GM19328 (cell line): Measurements from ENCODE around the gene MBNL2.

Experiments
- ATAC-seq: cut with Tn5 transposase; IDR thresholded peaks from one replicate; pipeline ENCODE4 v1.9.1; 2021; ENCODE audit warnings: mild to moderate bottlenecking, moderate library complexity; ENCODE audit not compliant: unreplicated experiment

The MBNL2 gene

DNA sequence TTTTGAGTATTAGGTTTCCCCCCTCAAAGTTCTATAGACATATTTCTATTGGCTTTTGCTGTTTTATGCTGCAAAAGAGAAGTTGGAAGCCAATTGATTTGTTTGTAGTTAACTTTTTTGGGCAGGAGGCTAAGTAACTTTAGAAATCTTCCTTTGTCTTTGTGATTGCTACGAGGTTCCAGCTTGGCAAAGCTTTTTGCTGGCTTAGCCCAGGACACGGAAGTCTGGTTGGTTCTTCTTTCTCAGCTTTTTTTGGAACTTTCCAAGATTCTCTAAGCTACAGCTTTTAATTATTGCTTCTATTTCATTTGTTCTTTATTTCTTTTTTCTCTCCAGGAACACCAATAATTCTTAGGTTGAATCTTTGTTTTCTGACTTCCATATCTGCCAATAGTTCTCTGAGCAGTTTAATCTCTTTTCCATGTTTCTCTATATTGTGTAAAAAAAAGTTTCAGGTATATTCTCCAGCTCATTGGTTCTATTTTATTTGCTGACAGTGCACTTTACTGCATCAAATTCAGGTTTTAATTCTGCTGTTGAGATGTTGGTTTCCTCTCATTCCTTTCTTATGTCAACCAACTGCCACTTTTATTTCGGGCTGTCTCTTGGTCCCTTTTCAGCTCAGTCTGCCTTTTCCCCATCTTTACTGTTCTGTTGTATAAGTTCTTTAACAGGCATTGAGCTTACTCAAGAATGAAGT, 27.8 kb downstream of the MBNL2 start:
- no peak for ATAC-seq

DNA sequence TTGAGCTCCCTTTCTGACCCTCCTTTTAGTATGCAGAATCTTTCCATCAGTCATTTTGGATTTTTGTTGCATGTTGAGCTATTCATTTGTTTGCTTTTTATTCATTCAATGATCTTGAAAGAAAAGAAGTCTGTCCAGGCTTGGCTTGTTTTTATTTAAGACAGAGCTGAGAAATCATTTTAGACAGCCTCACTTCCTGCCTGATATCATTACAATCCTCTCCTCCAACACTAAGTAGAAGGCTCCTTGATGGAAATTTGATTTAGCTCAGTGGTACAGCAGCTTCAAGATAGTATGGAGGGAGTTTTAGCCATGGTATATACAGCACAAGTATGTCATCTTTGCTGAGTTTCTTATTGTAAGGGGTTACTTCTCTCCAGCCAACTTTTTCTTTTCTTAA, 28.4 kb downstream of the MBNL2 start:
- ATAC-seq, result no peak

DNA sequence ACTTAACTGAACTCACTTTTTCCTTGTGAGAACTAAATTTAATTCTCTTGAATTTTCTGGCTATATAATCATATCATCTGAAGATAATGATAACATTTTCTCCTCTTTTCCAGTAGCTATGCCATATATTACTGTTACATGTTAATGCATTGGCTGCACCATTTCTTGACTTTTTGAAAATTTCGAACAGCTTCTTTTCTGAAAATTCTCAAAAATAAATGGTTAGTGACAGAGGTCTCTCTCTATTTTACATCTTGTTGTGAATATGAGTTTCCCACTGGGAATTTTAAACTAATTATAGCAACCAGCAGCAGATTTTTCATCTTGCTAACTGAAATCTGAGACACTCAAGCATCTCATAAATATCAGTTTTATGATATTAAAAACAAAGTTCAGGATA, 30.6 kb downstream of the MBNL2 start:
- no peak for ATAC-seq

DNA sequence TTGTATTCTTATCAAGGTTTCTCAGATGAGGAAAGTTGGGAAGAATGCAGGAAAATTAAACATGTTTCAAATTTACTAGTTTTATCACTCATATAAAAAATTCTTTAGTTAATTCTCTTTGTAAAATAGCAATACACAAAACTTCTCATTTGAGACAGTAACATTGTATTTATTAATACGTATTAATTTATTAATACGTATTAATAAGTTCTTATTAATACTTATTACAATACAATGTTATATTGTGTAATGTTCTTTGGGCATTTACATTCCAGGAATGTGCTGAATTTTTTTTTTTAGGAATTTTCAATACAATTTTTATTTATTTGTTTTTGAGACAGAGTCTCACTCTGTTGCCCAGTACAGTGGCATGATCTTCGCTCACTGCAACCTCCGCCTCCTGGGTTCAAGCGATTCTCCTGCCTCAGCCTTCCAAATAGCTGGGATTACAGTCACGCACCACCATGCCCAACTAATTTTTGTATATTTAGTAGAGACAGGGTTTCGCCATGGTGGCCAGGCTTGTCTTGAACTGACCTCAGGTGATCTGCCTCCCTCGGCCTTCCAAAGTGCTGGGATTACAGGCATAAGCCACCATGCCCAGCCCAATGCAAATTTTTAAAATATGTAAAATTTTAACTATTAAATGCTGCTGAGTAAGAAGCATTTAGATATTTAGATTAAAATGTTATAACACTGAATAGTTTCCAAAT, 31.6 kb downstream of the MBNL2 start:
- ATAC-seq, result no peak

DNA sequence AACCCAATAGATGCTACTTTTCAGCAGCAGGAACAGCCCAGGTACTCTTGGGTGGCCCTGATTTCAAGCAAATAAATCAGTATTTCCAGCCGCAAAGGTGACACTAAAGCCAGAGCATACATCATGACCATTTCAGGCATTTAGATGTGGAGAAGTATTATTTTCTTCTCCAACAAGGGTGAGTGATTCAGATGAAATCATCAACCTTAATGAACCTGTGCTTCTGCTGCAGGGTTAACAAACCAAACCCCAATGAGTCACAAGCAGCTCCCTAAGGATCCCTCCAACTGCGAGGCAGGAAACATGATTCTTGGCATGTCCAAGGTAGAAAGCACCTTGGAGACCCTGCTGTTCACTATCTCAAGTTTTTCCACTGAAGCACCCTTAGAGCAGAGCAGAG, 32.7 kb downstream of the MBNL2 start:
- ATAC-seq, result no peak

DNA sequence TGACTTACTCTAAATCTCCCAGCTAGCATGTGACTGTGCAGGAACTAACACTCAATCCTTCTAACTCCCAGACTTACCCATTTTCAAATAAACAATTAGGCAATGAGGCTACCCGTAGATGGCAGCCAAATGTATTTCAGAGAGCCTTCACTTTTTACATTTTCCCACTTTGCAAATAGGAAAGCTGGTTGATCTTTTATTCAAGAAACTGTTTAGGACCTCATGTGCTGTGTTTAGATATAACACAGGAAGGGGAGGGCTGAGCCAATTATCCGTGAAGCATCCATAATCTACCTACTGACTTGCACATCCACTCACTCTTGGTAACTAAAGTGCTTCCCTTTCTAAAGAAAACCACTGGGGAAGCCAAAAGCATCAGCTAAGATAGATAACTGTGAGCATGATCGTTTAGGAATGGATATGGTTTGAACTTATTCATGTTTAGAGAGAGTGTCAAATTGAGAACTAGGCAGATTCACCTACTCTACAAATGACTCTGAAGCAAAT, 33.4 kb downstream of the MBNL2 start:
- ATAC-seq, result no peak

DNA sequence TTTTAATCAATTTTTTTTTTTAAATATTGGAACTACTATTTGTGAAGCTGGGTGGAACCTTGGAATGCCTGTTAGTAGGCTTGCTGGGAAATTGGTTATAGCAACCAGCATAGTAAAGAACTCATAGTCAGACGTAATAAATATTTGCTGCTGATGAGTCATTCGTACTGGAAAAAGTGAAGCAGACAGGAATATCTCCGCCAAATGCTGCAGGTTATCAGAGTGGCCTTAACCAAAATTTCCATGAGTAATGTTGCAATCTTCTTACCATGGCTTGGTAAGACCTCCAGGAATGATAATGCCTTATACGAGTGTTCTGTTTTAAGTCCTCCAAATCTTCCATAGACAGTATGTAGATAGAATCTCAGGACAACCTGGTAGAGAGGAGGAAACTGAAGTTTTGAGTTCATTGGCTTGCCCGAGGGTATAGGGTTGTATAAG, 34.2 kb downstream of the MBNL2 start:
- no peak for ATAC-seq

DNA sequence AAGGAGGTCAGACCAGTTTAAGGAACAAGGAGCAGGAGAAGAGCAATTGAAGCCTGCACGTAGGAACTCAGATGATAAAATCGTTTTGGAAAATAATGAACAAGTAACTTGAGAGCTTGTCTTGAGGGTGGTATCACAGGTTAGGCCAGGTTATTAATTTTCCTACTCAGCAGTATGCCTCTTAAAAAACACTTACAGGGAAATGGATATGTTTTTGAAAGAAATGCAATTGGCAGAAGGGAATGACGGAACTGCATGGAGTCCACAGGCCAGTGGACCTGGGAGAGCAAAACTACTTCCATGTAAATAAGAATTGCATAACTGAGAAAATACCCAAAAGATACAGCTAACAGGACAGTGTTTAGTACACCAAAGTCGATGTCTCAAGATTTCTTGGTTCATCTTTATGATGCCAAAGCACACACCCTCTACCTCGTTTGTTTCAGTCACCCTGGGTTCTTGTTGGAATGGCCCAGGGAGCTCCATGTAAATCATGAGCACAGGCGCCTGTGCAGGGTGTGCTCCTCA, 35.2 kb downstream of the MBNL2 start:
- ATAC-seq, result no peak

DNA sequence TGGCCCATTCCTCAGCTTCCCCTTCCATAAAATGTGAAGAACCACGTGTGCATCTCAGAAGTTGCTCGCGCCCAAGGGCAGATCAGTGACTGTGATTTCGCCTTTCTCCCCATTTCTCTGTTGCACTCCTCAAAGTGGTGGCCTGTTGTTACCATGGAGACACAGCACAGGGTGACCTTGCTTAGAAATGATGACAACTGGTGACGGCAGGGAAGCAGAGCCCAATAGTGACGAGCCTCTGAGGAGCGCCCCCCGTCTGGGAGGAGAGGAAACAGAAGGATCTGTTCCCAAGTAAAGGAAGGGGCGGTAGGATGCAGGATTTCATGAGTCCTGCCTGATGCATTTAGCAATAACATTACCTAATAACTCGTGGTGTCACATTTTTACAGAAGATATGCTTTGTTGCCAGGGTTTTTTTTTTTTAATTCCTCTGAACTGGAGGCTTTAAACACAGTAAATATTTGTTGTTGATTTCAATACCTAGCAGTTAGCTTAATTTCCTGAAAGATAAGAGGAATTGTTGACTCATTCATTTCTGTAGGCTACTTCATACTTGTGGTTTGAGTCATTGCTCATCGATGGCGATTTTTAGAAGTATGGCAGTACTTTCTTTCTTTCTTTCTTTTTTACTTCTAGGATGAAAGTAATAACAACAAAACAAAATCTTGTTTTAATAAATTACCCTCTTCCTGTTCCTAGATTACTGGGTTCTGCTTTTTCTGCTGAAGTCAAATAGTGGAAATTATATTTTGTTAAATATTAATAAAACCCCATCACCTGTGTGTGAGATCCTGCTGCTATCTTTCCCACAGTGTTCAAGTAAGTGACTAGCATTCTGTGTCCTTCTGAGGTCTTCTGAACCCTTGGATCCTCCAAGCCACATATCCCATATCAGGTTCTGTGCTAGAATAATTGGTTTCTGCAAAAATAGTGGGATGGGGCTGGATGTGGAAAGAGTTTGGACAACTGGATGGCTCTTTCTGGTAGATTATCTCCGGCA, 36.0 kb downstream of the MBNL2 start:
- ATAC-seq, result peak; percentile 54

DNA sequence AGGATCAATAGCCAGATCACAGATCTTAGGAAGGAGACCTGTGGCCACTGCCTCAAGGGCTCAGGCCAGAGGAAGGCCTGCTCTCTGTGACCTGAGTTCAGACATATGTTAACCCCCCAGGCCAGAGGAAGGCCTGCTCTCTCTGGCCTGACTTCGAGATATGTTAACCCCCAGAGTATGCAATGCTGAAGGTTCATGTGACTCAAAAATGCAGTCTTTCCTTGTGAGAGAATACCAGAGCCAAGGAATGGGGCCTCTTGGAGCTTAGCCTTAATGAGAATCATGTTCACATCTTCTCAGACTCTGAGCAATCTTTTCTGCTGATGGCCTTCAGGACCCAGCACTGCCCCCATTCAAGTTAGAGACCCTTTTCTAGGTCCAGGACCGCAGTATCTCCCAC, 36.7 kb downstream of the MBNL2 start:
- no peak for ATAC-seq

DNA sequence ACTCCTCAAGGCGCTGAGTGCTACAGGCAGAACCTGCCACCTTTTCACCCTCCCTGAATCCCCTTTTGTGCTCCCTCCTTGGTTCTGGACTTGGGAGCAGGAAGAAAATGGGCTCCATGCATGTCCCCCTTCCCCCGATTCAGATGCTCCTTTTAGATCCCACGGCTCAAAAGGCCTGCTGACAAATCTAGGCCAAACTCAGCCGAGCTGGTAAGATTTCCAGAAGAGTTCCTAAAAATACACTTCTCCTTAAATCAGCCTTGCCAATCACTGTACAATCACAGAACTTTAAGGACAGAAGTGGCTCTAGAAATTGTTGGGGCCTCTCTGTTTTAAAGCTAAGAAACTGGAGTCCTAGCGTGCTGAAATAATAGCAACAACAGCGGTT, 37.3 kb downstream of the MBNL2 start:
- no peak for ATAC-seq

DNA sequence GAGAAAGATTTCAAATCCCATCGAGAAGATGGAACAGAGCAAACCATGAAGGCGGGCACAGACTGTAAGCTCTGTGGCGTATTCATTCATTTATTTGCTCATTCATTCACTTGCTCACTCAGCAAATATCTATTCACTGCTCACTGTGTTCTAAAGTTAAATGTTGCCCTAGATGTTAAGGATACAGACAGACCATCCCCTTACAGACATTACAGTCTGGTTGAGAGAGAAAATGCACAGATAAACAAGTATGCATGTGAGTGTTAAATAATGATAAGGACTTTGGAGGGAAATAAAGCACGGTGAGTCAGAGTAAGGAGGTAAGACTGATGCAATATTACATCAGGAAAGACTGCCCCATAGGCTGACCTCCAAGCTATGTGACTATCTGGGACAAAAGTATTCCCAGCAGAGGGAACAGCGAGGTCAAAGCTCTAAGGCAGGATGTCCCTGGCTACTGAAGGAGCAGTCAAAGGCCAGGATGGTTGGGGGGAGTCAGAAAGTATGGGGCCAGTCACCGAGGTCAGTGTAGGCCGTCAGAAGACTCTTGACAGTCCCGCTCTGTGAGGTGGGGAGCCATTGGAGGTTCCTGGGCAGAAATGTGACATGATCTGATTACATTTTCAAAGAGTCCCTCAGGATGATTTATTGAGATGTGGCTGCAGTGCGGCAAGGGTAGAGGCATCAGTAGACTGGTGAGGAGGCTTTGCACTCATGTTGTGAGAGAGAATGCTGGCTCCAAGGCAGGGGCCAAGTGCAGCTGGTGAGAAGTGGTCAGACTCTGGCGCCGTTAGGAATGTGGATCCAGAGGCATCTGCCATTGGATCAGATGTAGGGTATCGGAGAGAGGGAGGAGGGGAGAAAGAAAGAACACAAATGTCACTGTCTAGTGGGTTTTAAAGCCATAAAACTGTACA, 37.9 kb downstream of the MBNL2 start:
- ATAC-seq, result no peak

DNA sequence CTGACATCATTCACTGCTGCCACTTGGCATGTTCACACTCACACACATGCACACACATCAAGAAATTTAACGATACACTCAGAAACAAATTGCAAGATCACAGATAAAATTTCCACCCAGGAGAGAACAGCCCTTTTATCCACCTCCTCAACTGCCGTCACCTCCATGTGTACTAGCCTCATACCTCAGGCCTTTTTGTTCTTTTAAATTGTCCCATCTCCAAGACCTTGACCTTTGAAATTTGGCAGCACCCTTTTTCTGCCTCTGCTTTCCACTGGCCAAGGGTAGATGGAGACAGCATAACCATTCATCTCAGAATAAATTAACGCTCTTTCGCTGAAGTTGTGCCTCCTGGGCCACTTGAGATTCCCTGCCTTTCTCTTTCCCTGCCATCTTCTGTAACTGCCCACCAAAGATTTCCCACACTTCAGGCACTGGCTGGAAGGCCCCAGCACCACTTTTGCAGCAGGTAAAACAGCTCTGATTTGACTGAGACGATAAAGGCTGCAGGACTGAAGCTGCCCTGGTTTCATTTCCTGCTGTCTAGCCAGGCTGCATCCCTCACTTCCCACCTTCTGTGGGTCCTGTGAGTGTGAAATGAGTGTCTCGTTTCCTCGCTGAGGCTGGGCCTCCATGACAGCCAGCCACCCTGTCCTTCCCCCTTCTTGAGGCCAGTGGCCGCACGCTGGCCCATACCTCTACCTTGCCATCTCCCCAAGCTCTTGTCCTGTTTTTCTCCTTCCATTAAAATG, 39.3 kb downstream of the MBNL2 start:
- peak; percentile 58 for ATAC-seq

DNA sequence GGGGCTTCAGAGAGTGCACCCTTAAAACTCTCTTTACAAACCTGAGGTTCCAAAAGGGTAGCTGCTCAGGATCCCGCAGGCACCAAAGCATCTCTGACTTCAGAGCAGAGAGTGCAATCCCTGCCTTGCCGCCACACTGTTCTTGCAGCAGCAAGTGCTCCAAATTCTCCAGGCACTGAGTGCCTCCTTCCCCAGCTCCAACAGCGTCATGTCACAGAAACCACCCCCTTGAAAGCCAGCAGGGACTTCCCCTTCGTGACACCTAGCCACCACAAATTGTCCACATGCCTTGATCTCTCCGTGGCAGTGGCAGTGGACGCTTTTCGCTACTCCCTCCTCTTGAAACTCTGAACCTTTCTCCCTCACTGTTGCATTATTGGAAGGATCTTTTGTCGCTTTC, 39.9 kb downstream of the MBNL2 start:
- ATAC-seq, result no peak

DNA sequence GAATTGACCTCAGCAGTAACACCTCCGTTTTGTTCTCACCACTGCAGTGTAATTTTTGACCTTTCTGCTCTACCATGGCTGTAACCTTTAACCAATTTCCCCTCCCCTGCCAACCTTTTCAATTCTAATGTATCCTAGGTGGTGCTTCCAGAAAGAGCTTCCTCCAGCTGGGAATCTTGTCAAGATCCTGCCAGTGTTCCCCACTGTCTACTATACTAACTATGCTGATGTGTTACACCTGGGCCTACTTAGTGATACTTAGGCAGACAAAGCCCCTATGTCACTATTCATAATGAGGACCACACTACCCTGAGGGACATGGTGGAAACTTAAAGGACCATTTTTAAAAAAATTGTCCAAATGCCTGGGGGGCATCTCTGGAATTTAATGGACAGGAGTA, 41.0 kb downstream of the MBNL2 start:
- ATAC-seq, result no peak

DNA sequence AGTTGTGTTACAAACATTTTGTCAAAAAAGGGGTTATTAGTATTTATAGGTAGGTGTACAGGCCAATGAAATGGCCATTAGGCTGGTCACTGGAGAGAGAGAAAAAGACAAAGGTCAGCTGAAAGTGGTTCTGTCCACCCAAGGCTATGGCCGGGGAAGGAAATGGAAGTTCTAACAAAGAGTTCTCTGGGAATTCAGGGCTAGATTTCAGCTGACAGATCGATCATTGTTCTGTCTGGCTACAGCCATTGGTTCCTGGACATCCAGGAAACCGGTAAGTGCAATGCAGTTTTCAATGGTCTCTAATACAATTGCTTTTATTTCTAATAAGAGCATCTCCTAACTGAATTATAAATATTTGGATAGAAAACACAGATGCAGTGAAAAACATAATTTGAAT, 42.5 kb downstream of the MBNL2 start:
- no peak for ATAC-seq

DNA sequence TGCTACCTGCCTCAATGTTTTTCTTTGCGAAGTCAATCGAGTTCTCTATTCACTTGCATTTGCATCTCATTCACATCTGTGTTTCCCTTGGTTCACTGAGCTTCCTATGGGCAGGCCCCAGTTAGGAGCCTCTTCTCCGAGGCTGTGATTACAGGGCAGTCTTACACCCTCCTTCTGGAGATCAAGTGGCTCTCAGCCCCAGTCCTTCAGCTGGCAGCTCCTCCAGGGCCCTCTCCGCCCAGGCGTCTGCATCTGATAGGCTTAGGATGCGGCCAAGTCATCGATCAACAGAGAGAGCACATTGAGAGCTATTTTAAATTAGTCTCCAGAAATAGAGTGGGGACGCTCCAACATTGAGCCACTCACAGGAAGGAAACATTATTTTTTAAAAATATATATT, 44.2 kb downstream of the MBNL2 start:
- no peak for ATAC-seq

DNA sequence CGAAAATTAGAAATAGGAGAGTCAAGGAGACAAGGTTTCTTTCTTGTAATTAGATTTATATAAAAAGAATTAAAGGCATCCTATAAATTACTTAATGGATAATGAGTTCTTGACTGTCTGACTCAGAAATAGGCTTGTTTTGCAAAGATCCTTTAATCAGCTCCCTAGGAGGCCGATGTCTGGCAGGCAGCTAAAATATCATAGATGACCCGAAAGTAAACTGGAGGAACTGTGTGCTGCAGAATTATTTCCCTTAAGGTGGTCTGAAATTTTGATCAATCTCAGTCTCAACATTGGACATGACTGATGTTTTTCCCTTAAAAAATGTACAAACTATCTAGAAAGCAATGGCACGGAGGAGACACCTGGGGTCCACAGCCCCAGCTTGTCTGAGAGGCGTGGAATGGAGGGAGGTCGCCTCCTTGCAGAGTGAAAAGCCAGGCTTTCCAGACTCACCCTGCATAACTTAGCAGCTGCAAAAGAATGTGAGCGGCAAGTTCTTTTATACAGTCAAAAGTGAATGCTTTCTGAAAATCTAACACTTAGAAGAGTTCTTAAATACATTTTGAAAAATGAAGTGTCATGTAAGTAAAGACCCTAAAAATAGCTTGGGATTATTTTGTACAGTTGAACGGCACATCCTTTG, 44.8 kb downstream of the MBNL2 start:
- no peak for ATAC-seq
